ENCODE results near the gene HIPK1. TPM values are rescaled to one million over a fixed set of nuclear protein-coding genes. Genes with fewer than 3 reads are reported as not detected.

The HIPK1 gene
- total RNA-seq, 1 experiment from 2014 or later: 40.1 TPM

DNA sequence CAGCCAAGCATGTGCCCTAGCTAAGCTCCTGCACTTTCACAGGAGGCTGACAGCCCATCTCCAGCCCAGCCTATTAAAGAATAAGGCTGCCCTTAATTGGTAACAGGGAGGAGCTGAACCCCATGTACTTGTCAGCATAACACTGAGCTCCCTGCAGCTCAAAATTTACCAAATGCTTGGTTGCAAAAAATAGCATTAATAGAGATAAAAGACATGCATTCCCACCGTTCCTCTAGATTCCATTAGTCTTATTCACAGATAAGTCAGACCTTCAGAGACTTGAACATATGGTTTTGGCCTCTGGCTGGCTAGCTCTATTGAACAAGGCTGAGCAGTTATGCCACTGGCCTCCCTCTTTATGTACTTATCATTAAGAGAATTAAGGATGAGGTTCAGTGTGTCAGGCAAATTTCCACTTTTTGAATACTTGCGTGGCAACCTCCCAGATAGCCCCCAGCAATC, 79.4 kb downstream of the HIPK1 start:
- no TSS peak for BruUV-seq (replicated peaks)
- ChIA-PET CTCF (no interaction called here), POLR2A (no interaction called here), RAD21 (ENCODE audit: low non-redundant PET in 1 of 2, low total read pairs in 2 of 2, uncharacterized antibody in 2 of 2, unreplicated experiment in 2 of 2) (no interaction called here)
- H3K9ac ChIP-seq (ENCODE audit: low read length): no peak overlapping the region
- no peak for DNase-seq (ENCODE audit: low read depth, low spot score)
- H3K4me2 ChIP-seq (ENCODE audit: low read length): no peak overlapping the region
- no peak overlapping the region for H2AFZ ChIP-seq (ENCODE audit: low read depth, low read length, poor library complexity, severe bottlenecking)
- ATAC-seq: no peak
- no peak for TF ChIP-seq CEBPB (IDR thresholded peaks at IDR 0.05; ENCODE audit: low read depth)
- no peak for TF ChIP-seq JUND (IDR thresholded peaks at IDR 0.05)
- no peak for TF ChIP-seq POLR2AphosphoS5 (IDR thresholded peaks at IDR 0.05; ENCODE audit: low read depth, low read length)
- TF ChIP-seq TCF7L2 (IDR thresholded peaks at IDR 0.05; ENCODE audit: borderline replicate concordance, extremely low read depth, insufficient read depth, insufficient read length): no peak
- no peak for TF ChIP-seq POLR2A (IDR thresholded peaks at IDR 0.05; ENCODE audit: borderline replicate concordance, extremely low read depth, insufficient read depth, insufficient read length)
- TF ChIP-seq, protein P1, sequence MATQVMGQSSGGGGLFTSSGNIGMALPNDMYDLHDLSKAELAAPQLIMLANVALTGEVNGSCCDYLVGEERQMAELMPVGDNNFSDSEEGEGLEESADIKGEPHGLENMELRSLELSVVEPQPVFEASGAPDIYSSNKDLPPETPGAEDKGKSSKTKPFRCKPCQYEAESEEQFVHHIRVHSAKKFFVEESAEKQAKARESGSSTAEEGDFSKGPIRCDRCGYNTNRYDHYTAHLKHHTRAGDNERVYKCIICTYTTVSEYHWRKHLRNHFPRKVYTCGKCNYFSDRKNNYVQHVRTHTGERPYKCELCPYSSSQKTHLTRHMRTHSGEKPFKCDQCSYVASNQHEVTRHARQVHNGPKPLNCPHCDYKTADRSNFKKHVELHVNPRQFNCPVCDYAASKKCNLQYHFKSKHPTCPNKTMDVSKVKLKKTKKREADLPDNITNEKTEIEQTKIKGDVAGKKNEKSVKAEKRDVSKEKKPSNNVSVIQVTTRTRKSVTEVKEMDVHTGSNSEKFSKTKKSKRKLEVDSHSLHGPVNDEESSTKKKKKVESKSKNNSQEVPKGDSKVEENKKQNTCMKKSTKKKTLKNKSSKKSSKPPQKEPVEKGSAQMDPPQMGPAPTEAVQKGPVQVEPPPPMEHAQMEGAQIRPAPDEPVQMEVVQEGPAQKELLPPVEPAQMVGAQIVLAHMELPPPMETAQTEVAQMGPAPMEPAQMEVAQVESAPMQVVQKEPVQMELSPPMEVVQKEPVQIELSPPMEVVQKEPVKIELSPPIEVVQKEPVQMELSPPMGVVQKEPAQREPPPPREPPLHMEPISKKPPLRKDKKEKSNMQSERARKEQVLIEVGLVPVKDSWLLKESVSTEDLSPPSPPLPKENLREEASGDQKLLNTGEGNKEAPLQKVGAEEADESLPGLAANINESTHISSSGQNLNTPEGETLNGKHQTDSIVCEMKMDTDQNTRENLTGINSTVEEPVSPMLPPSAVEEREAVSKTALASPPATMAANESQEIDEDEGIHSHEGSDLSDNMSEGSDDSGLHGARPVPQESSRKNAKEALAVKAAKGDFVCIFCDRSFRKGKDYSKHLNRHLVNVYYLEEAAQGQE (IDR thresholded peaks at IDR 0.05; ENCODE audit: low read depth): no peak
- TF ChIP-seq ATF3 (IDR thresholded peaks at IDR 0.05): no peak
- TF ChIP-seq SIN3A (IDR thresholded peaks at IDR 0.05; ENCODE audit: low read depth): no peak
- no peak for TF ChIP-seq MAX (IDR thresholded peaks at IDR 0.05)
- no peak for TF ChIP-seq SRF (IDR thresholded peaks at IDR 0.05; ENCODE audit: low read depth)
- no peak for TF ChIP-seq RAD21 (IDR thresholded peaks at IDR 0.05; ENCODE audit: low read depth)
- TF ChIP-seq ELF1 (IDR thresholded peaks at IDR 0.05; ENCODE audit: borderline replicate concordance, low read depth): no peak
- TF ChIP-seq EGR1 (IDR thresholded peaks at IDR 0.05; ENCODE audit: low read depth): no peak
- TF ChIP-seq CBX3 (IDR thresholded peaks at IDR 0.05; ENCODE audit: low read depth): no peak
- no peak for TF ChIP-seq EZH2phosphoT487 (IDR thresholded peaks at IDR 0.05; ENCODE audit: borderline replicate concordance)
- TF ChIP-seq, protein P2, sequence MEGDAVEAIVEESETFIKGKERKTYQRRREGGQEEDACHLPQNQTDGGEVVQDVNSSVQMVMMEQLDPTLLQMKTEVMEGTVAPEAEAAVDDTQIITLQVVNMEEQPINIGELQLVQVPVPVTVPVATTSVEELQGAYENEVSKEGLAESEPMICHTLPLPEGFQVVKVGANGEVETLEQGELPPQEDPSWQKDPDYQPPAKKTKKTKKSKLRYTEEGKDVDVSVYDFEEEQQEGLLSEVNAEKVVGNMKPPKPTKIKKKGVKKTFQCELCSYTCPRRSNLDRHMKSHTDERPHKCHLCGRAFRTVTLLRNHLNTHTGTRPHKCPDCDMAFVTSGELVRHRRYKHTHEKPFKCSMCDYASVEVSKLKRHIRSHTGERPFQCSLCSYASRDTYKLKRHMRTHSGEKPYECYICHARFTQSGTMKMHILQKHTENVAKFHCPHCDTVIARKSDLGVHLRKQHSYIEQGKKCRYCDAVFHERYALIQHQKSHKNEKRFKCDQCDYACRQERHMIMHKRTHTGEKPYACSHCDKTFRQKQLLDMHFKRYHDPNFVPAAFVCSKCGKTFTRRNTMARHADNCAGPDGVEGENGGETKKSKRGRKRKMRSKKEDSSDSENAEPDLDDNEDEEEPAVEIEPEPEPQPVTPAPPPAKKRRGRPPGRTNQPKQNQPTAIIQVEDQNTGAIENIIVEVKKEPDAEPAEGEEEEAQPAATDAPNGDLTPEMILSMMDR (IDR thresholded peaks at IDR 0.05 in 2 of 3, conservative IDR thresholded peaks at IDR 0.05 in 1 of 3; ENCODE audit: borderline replicate concordance in 1 of 3, insufficient read depth in 1 of 3, low read depth in 2 of 3, low read length in 2 of 3): no peak
- no peaks in the 10 kb centered on the region for H3K79me2 ChIP-seq (ENCODE audit: insufficient read depth, low read length)
- H3K4me1 ChIP-seq (ENCODE audit: control insufficient read depth in 1 of 2, insufficient read depth in 2 of 2, low read length in 2 of 2): peaks cover 0 to 4% of the 10 kb centered on the region in 2 experiments; a peak in 1 of 4 replicates
- H3K9me2 ChIP-seq (ENCODE audit: insufficient read depth): no peaks in the 10 kb centered on the region
- H3K9me3 ChIP-seq (ENCODE audit: control insufficient read depth in 1 of 2, insufficient read depth in 1 of 2, low read depth in 1 of 2, low read length in 2 of 2): no peaks in the 10 kb centered on the region
- H3K27ac ChIP-seq (ENCODE audit: low read depth, low read length): no peak overlapping the region
- H3K36me3 ChIP-seq (ENCODE audit: control insufficient read depth in 1 of 2, insufficient read depth in 2 of 2, low read length in 2 of 2): no peaks in the 10 kb centered on the region
- H3K27me3 ChIP-seq (ENCODE audit: insufficient read depth, low read length): no peaks in the 10 kb centered on the region
- H4K20me1 ChIP-seq (ENCODE audit: insufficient read depth): no peaks in the 10 kb centered on the region
- intact Hi-C loops (cut with micrococcal nuclease): no loop called here
- no peak overlapping the region for H3K4me3 ChIP-seq (replicated peaks in 1 of 2; ENCODE audit: low read depth in 1 of 2, low read length in 2 of 2)
